K562 (cell line): ENCODE results near the gene ZNF586. TPM values are rescaled to one million over a fixed set of nuclear protein-coding genes. Genes with fewer than 3 reads are reported as not detected.

Source experiments
- ATF1 ChIP-seq, 2 experiments: fragments of 450-650 bp in 1 of 2; IDR thresholded peaks; 2 replicates each; pipeline ENCODE4 v1.6.1; 2016; ENCODE audit warnings: missing compliant biosample characterization in 1 of 2, missing genetic modification characterization in 1 of 2
- BCOR ChIP-seq: fragments of 450-650 bp; IDR thresholded peaks from 2 replicates; pipeline ENCODE4 v1.6.1; 2016
- ERF ChIP-seq: fragments of 450-650 bp; formaldehyde crosslinking; IDR thresholded peaks from 2 replicates; pipeline ENCODE4 v1.4.0; 2020; ENCODE audit warnings: mild to moderate bottlenecking, mixed read lengths
- NR2C1 ChIP-seq, 2 experiments: fragments of 450-650 bp; IDR thresholded peaks; 2 replicates each; pipeline ENCODE4 v1.6.1; 2017; ENCODE audit warnings: mild to moderate bottlenecking in 2 of 2, antibody characterized with exemption in 1 of 2, inconsistent platforms in 1 of 2, missing compliant biosample characterization in 1 of 2, missing genetic modification characterization in 1 of 2
- NUFIP1 ChIP-seq: fragments of 450-650 bp; IDR thresholded peaks from 2 replicates; pipeline ENCODE4 v1.6.1; 2018; ENCODE audit not compliant: partially characterized antibody
- PURB ChIP-seq: sonication (generic); formaldehyde crosslinking; IDR thresholded peaks from 2 replicates; pipeline ENCODE4 v1.9.0; 2021; ENCODE audit warnings: low read depth, mild to moderate bottlenecking, missing genetic modification reagents
- TAF9B ChIP-seq: fragments of 450-650 bp; IDR thresholded peaks from 2 replicates; pipeline ENCODE4 v1.6.1; 2018; ENCODE audit warnings: mild to moderate bottlenecking; ENCODE audit not compliant: partially characterized antibody
- XRCC5 ChIP-seq: fragments of 200-400 bp; formaldehyde crosslinking; IDR thresholded peaks from 2 replicates; pipeline ENCODE4 v1.6.1; 2017; ENCODE audit warnings: low read depth, mild to moderate bottlenecking, low read length
- ZBTB33 ChIP-seq: sonication (generic); formaldehyde crosslinking; IDR thresholded peaks from 2 replicates; pipeline ENCODE4 v1.8.1; 2023; ENCODE audit warnings: mild to moderate bottlenecking, missing genetic modification reagents
- ZFX ChIP-seq: sonication (generic); formaldehyde crosslinking; IDR thresholded peaks from 2 replicates; pipeline ENCODE4 v1.8.0; 2022; ENCODE audit warnings: mild to moderate bottlenecking, missing genetic modification reagents, moderate library complexity
- ZNF12 ChIP-seq: sonication (generic); formaldehyde crosslinking; IDR thresholded peaks from 2 replicates; pipeline ENCODE4 v1.4.0; 2020; ENCODE audit warnings: mild to moderate bottlenecking, missing genetic modification reagents
- ZNF184 ChIP-seq: sonication (generic); formaldehyde crosslinking; IDR thresholded peaks from 2 replicates; pipeline ENCODE4 v1.5.0; 2020; ENCODE audit warnings: missing genetic modification reagents
- ZNF224 ChIP-seq: sonication (generic); formaldehyde crosslinking; IDR thresholded peaks from 2 replicates; pipeline ENCODE4 v1.8.0; 2022; ENCODE audit warnings: mild to moderate bottlenecking, missing genetic modification reagents
- ZNF384 ChIP-seq: IDR thresholded peaks from 2 replicates; pipeline ENCODE4 v1.6.1; 2012; ENCODE audit warnings: low read depth, low read length, improper control_type of control experiment
- ZNF507 ChIP-seq: conservative IDR thresholded peaks from 2 replicates; pipeline ENCODE4 v1.6.1; 2017; ENCODE audit warnings: missing genetic modification characterization, missing compliant biosample characterization
- ZNF785 ChIP-seq: fragments of 250-450 bp; sonication (Bioruptor Pico); IDR thresholded peaks from 2 replicates; pipeline ENCODE4 v1.4.0; 2020; ENCODE audit warnings: mild to moderate bottlenecking
- ZZZ3 ChIP-seq: fragments of 450-650 bp; IDR thresholded peaks from 2 replicates; pipeline ENCODE4 v1.6.1; 2016; ENCODE audit warnings: antibody characterized with exemption, mild to moderate bottlenecking, moderate library complexity
- polyA plus RNA-seq, 8 experiments: library from polyadenylated mRNA; depleted of rRNA in 4 of 8; stranded (reverse) in 5 of 8; unstranded in 3 of 8; fragments of >200 nt; fragmentation: Nextera tagmentation in 2 of 8; fragmentation: Illumina TruSeq in 1 of 8; extraction: Ambion mirVana in 2 of 8; extraction: Trizol in 1 of 8; gene quantifications; 2 replicates each; pipeline versions ENCODE4 v1.2.1 to v1.2.3, GENCODE V29; 2011 to 2014; ENCODE audit warnings: inconsistent platforms in 1 of 8, missing spikeins in 1 of 8
- total RNA-seq, 7 experiments: library from RNA; depleted of rRNA in 6 of 7; stranded (reverse); fragments of >200 nt in 6 of 7; fragmentation: Illumina TruSeq in 2 of 7; extraction: Trizol in 2 of 7; gene quantifications; 2 replicates each; pipeline versions ENCODE4 v1.2.1 to v1.2.3, GENCODE V29; 2011 to 2021; ENCODE audit warnings: low replicate concordance in 1 of 7
- TF ChIP-seq, protein P1 (sequence below): fragments of 450-650 bp; formaldehyde crosslinking; conservative IDR thresholded peaks from 2 replicates; pipeline ENCODE4 v1.4.0; 2022; ENCODE audit warnings: mild to moderate bottlenecking, missing genetic modification characterization
- TF ChIP-seq, protein P2 (sequence below), 3 experiments: fragments of 200-800 bp in 1 of 3; fragments of 250-450 bp in 1 of 3; fragments of 450-650 bp in 1 of 3; sonication (Bioruptor Pico) in 1 of 3; sonication (Bioruptor generic) in 1 of 3; formaldehyde crosslinking in 1 of 3; IDR thresholded peaks; 2 replicates each; pipeline versions ENCODE4 v1.6.1 to v1.8.0; 2016 to 2022; ENCODE audit warnings: mild to moderate bottlenecking in 2 of 3, missing genetic modification characterization in 2 of 3, missing compliant biosample characterization in 1 of 3, moderate library complexity in 1 of 3
- TF ChIP-seq, protein P3 (sequence below): IDR thresholded peaks from 2 replicates; pipeline ENCODE4 v1.6.1; 2016; ENCODE audit warnings: missing genetic modification characterization, missing compliant biosample characterization

ZNF586 gene
- total and polyA plus RNA-seq, 9 of the 15 experiments (the other 6 are each of a cell fraction or from before 2014, with no cell fraction given), result 2.5 to 12.6 (median 8.4) TPM

- TF ChIP-seq ZNF384, result no peak
- TF ChIP-seq TAF9B, result no peak
- TF ChIP-seq NUFIP1, result no peak
- TF ChIP-seq ZNF507 (tag), result no peak
- no peak for TF ChIP-seq ZNF224 (CRISPR knock-in tag)
- TF ChIP-seq, protein P1, sequence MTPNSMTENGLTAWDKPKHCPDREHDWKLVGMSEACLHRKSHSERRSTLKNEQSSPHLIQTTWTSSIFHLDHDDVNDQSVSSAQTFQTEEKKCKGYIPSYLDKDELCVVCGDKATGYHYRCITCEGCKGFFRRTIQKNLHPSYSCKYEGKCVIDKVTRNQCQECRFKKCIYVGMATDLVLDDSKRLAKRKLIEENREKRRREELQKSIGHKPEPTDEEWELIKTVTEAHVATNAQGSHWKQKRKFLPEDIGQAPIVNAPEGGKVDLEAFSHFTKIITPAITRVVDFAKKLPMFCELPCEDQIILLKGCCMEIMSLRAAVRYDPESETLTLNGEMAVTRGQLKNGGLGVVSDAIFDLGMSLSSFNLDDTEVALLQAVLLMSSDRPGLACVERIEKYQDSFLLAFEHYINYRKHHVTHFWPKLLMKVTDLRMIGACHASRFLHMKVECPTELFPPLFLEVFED (CRISPR knock-in tag), result no peak
- no peak for TF ChIP-seq XRCC5
- no peak for TF ChIP-seq NR2C1 (IDR thresholded peaks at IDR 0.05)
- TF ChIP-seq NR2C1 (tag; IDR thresholded peaks at IDR 0.05), result no peak
- no peak for TF ChIP-seq ZNF12
- peak; percentile 96 for TF ChIP-seq ZBTB33
- no peak for TF ChIP-seq ZNF785
- TF ChIP-seq, protein P2, sequence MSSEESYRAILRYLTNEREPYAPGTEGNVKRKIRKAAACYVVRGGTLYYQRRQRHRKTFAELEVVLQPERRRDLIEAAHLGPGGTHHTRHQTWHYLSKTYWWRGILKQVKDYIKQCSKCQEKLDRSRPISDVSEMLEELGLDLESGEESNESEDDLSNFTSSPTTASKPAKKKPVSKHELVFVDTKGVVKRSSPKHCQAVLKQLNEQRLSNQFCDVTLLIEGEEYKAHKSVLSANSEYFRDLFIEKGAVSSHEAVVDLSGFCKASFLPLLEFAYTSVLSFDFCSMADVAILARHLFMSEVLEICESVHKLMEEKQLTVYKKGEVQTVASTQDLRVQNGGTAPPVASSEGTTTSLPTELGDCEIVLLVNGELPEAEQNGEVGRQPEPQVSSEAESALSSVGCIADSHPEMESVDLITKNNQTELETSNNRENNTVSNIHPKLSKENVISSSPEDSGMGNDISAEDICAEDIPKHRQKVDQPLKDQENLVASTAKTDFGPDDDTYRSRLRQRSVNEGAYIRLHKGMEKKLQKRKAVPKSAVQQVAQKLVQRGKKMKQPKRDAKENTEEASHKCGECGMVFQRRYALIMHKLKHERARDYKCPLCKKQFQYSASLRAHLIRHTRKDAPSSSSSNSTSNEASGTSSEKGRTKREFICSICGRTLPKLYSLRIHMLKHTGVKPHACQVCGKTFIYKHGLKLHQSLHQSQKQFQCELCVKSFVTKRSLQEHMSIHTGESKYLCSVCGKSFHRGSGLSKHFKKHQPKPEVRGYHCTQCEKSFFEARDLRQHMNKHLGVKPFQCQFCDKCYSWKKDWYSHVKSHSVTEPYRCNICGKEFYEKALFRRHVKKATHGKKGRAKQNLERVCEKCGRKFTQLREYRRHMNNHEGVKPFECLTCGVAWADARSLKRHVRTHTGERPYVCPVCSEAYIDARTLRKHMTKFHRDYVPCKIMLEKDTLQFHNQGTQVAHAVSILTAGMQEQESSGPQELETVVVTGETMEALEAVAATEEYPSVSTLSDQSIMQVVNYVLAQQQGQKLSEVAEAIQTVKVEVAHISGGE (CRISPR knock-in tag; IDR thresholded peaks at IDR 0.05), result no peak
- TF ChIP-seq ERF, result no peak
- no peak for TF ChIP-seq BCOR
- no peak for TF ChIP-seq ZZZ3
- TF ChIP-seq PURB (CRISPR knock-in tag), result no peak
- TF ChIP-seq, protein P3, sequence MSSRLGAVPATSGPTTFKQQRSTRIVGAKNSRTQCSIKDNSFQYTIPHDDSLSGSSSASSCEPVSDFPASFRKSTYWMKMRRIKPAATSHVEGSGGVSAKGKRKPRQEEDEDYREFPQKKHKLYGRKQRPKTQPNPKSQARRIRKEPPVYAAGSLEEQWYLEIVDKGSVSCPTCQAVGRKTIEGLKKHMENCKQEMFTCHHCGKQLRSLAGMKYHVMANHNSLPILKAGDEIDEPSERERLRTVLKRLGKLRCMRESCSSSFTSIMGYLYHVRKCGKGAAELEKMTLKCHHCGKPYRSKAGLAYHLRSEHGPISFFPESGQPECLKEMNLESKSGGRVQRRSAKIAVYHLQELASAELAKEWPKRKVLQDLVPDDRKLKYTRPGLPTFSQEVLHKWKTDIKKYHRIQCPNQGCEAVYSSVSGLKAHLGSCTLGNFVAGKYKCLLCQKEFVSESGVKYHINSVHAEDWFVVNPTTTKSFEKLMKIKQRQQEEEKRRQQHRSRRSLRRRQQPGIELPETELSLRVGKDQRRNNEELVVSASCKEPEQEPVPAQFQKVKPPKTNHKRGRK (tag), result no peak
- TF ChIP-seq ATF1 (CRISPR knock-in tag; IDR thresholded peaks at IDR 0.05), result no peak
- peak; percentile 52 for TF ChIP-seq ATF1 (tag; IDR thresholded peaks at IDR 0.05)
- no peak for TF ChIP-seq ZNF184
- TF ChIP-seq ZFX (CRISPR knock-in tag), result peak; percentile 57
These were observed 22.6 kb upstream of the ZNF586 start, which contains the start of gene ZNF776 (continued) for GRCh38 chr19:57746580-57747471.
